ENCODE measurements around the gene ALKBH7.
"Not testable (repeated sequence)": the region's sequence is repeated elsewhere in the genome, so short reads cannot be mapped to it uniquely, and the experiment has no call there.

ALKBH7 gene, protein sequence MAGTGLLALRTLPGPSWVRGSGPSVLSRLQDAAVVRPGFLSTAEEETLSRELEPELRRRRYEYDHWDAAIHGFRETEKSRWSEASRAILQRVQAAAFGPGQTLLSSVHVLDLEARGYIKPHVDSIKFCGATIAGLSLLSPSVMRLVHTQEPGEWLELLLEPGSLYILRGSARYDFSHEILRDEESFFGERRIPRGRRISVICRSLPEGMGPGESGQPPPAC

DNA sequence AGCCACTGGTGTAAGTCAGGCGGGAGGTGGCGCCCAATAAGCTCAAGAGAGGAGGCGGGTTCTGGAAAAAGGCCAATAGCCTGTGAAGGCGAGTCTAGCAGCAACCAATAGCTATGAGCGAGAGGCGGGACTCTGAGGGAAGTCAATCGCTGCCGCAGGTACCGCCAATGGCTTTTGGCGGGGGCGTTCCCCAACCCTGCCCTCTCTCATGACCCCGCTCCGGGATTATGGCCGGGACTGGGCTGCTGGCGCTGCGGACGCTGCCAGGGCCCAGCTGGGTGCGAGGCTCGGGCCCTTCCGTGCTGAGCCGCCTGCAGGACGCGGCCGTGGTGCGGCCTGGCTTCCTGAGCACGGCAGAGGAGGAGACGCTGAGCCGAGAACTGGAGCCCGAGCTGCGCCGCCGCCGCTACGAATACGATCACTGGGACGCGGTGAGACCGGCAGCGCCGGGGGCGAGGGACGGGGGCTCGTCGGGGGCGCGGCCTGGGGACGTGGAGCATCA is at the start of gene ALKBH7:
TSS of gene ALKBH7 (plus strand) at position 201 of the 502 bp plus-strand sequence. CDS start at position 228, 27 bp downstream.
- intact Hi-C loops (cut with DNase I), result no loop called here

GRCh38 chr19:6324757-6325156 is 47.8 kb upstream of the ALKBH7 start:
- no peak for DNase-seq
- intact Hi-C loops (cut with DNase I), result no loop called here

More for the DNA sequence above, at the start of gene ALKBH7:
- DNase-seq, result peak; percentile 93 to 100 (median 99)

DNA sequence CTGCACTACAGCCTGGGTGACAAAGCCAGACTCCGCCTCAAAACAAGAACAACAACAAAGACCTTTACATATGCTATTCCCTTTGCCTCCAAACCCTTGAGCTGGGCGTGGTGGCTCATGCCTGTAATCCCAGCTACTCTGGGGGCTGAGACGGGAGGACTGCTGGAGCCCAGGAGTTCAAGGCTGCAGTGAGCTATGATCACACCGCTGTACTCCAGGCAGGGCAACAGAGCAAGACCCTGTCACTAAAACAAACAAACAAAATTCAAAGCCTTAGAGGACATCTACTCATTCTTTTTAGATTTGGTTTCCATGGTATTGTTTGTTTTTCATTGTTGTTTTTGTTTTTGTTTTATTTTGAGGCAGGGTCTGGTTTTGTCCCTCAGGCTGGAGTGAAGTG is 47.0 kb upstream of the ALKBH7 start:
- no peak for DNase-seq
- intact Hi-C loops (cut with DNase I), result no loop called here

GRCh38 chr19:6326815-6327214 is 45.8 kb upstream of the ALKBH7 start:
- DNase-seq, result no peak
- intact Hi-C loops (cut with DNase I), result no loop called here

- DNase-seq, result no peak
Measured at GRCh38 chr19:6333439-6333838, 39.2 kb upstream of the ALKBH7 start, which contains the start of gene ACER1. ACER1 (minus strand) TSS chr19:6333612; CDS start chr19:6333551, 61 bp downstream.

DNA sequence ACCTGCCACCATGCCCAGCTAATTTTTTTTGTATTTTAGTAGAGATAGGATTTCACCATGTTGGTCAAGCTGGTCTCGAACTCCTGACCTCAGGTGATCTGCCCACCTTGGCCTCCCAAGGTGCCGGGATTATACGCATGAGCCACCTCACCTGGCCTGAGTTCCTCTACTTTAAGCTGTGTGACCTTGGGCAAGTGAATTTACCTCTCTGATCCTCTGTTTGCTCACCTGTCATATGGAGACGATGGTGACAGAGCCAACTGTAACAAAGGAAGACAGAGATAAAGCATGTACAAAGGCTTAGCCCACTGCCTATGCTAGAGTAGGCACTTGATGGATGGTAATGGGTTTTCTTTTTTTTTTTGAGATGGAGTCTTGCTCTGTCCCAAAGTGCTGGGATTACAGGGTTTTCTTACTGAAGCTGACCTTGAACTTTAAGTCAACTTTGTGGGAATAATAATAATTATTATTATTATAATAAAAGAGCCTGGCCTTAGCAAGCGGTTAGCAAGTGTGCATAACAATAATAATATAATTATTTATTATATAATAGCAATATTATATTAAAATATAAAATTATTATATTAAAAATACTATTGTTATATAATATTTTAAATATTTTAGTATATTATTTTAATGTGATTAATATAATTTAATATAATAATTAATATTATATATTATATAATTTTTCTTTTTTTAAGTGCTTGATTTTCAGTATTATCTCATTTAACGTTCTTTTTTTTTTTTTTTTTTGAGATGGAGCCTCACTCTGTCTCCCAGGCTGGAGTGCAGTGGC is 37.9 kb upstream of the ALKBH7 start:
- intact Hi-C loops (cut with DNase I), result no loop called here
- DNase-seq, result no peak

More at GRCh38 chr19:6333439-6333838, 39.2 kb upstream of the ALKBH7 start, which contains the start of gene ACER1:
- intact Hi-C loops (cut with DNase I), result no loop called here

DNA sequence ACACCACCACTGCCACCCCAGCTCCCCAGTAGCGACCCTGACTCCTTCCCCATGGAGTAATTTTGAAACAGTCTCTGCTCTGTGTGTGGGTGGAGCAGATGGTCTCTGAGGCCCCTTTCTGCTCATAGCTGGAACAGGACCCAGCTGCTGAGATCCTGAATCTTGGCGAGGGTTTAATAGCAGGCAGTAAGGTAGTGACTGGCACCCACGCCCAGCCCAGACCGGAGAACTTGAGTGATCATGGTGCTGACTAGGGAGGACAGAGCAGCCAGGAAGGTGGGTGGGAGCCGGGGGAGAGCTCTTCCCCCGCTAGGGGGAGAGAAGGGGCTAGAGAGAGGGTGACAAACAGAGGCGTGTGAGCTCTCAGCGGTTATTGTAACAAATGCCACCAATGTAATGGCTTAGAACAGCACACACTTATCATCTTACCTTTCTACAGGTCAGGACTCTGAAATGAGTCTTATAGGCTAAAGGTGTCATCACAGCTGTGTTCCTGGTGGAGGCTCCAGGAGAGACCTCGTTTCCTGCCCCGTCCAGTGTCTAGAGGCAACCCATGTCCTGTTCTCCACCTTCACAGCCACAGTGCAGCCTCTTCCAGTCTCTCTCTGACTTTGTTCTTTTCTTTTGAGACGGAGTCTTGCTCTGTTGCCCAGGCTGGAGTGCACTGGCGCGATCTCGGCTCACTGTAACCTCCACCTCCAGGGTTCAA is 31.9 kb upstream of the ALKBH7 start:
- no peak for DNase-seq
- intact Hi-C loops (cut with DNase I), result no loop called here

- DNase-seq, result no peak
- intact Hi-C loops (cut with DNase I), result no loop called here
Measured at GRCh38 chr19:6343462-6343861, 29.1 kb upstream of the ALKBH7 start.

- DNase-seq; intact Hi-C loops (cut with DNase I): not testable (repeated sequence)
Measured at GRCh38 chr19:6349271-6349670, 23.3 kb upstream of the ALKBH7 start.

DNA sequence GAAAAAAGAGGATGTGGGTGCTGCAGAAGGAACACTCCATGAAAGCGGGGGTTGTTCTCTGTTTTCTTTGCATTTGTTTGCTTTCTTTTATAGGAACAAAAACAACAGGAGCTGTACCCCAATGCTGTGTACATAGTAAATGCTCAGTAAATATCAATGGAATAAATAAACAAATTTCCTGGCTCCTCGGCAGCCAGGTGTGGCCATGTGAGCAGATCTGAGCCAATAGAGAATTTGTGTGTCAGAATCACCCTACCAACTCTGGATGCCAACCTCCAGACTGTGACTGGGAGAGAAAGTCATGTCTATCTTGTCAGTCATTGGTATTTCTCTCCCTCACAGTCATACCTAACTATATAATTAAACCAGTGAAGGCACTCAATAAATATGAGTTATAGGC is 21.9 kb upstream of the ALKBH7 start:
- no peak for DNase-seq
- intact Hi-C loops (cut with DNase I), result no loop called here

DNA sequence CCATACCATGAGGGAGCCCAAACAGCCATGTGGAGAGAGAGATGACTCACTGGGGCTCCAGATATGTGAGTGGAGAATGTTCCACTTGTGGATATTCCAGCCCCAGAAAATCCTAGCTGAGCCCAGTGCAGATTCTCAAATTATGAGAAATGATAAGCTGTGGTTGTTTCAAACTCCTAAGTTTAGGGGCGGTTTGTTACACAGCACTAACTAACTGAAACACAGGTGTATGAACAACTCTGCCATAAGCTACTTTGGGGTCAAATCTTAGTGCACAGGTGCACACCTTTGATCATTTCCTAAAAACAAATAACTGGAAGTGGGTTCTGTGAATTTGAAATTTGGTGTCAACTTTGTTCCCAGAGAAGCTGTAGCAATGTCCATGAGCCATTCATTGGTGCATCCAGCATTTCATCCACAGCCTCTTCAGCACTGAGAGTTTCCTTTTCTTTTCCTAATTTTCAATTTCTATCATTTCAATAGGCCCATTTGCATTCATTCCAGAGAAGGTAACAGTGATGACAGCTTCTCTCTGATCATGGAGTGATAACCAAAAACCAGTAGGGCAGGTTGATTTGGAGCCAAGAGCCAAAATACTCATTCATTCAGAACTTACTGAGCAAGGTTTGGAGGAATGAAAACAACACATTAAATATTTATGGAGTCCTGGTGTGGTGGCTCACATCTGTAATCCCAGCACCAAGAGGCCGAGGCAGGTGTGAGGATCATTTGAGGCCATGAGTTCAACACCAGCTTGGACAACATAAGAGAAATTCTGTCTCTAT is 20.0 kb upstream of the ALKBH7 start:
- intact Hi-C loops (cut with DNase I), result no loop called here
- DNase-seq, result no peak

DNA sequence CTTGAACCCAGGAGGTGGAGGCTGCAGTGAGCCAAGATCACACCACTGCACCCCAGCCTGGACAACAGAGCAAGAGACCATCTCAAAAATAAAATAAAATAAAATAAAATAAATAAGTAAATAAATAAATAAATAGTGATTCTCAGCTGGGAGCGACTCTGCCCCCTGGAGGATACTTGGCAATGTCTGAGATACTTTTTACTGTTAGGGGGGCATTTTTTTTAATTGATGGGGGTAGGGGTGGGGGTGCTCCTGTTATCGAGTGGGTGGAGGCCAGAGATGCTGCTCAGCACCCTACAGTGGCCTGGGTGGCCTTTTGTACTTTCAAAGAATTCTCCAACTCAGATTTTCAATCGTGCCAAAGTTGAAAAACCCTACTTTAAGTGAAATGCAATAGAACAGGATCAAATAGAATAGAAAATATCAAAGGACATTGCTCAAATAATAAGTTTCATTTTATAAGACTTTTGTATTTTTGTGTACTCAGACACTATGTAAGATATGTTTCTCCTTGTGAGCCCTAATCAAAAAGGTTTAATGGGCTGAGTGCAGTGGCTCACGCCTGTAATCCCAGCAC is 18.4 kb upstream of the ALKBH7 start:
- peak in 1 of 42 donors; percentile 35 for DNase-seq
- intact Hi-C loops (cut with DNase I), result no loop called here

DNA sequence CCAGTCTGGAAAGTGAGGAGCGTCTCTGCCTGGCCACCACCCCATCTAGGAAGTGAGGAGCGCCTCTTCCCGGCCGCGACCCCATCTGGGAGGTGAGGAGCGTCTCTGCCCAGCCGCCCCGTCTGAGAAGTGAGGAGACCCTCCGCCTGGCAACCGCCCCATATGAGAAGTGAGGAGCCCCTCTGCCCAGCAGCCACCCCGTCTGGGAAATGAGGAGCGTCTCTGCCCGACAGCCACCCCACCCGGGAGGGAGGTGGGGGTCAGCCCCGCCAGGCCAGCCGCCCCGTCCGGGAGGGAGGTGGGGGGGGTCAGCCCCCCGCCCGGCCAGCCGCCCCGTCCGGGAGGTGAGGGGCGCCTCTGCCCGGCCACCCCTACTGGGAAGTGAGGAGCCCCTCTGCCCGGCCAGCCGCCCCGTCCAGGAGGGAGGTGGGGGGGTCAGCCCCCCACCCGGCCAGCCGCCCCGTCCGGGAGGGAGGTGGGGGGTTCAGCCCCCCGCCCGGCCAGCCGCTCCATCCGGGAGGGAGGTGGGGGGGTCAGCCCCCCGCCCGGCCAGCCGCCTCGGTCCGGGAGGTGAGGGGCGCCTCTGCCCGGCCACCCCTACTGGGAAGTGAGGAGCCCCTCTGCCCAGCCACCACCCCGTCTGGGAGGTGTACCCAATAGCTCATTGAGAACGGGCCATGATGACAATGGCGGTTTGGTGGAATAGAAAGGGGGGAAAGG is 17.1 kb upstream of the ALKBH7 start:
- DNase-seq; intact Hi-C loops (cut with DNase I): not testable (repeated sequence)

DNA sequence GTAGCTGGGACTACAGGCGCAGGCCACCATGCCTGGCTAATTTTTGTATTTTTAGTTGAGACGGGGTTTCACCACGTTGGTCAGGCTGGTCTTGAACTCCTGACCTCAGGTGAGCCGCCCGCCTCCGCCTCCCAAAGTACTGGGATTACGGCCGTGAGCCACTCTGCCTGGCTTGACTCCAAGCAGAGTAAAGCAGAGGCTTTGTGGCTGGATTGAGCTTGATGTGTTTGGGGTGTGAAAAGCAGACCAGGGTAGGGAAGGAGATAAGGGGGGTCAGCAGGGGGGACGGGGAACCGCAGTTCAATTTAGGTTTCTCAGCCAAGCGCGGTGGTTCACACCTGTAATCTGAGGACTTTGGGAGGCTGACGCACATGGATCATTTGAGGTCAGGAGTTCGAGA is 15.4 kb upstream of the ALKBH7 start:
- DNase-seq, result no peak
- intact Hi-C loops (cut with DNase I), result no loop called here

GRCh38 chr19:6358003-6358402 is 14.6 kb upstream of the ALKBH7 start:
- intact Hi-C loops (cut with DNase I), result no loop called here
- no peak for DNase-seq

- no peak for DNase-seq
- intact Hi-C loops (cut with DNase I), result no loop called here
Measured at GRCh38 chr19:6359568-6360341, 12.8 kb upstream of the ALKBH7 start.

GRCh38 chr19:6360445-6360844 is 12.1 kb upstream of the ALKBH7 start:
- intact Hi-C loops (cut with DNase I); DNase-seq: not testable (repeated sequence)
